ENCODE measurements around the gene IER5.
"Not testable (repeated sequence)": the region's sequence is repeated elsewhere in the genome, so short reads cannot be mapped to it uniquely, and the experiment has no call there.

IER5 gene

DNA sequence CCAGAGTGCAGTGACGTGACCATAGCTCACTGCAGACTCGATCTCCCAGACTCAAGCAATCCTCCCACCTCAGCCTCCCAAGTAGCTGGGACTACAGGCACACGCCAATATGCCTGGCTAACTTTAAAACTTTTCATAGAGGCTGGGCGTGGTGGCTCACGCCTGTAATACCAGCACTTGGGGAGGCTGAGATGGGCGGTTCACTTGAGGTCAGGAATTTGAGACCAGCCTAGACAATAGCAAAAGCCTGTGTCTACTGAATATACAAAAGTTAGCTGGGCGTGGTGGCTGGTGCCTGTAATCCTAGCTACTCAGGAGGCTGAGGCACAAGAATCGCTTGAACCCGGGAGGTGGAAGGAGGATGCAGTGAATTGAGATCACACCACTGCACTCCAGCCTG, 27.5 kb downstream of the IER5 start:
- not testable (repeated sequence) for DNase-seq

DNA sequence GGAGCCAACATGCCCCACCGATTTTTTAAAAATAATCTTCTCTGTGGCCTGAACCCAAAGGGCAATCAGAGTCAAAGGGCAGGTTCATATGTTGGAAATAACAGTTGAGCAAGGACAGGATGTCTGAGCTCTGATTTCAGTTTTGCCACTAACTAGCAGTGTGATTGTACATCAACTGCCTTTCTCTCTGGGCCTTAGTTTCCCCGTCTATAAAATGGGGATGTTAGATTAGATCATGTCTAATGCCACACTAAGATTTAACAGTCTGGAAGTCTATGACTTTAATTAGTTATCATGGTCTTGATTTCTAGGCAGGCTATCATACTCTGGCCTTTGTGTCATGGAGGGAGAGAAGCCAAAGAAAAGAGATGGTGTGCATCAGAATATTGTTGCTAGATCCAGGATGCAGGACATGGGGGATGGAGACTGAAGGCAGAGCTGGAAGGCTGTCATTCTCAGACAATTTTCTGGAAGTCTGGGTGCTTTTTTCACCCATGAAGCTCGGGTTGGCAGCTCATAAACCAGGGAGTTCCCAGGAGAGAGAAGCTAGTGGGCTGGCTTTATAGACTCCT, 28.4 kb downstream of the IER5 start:
- DNase-seq: no peak

DNA sequence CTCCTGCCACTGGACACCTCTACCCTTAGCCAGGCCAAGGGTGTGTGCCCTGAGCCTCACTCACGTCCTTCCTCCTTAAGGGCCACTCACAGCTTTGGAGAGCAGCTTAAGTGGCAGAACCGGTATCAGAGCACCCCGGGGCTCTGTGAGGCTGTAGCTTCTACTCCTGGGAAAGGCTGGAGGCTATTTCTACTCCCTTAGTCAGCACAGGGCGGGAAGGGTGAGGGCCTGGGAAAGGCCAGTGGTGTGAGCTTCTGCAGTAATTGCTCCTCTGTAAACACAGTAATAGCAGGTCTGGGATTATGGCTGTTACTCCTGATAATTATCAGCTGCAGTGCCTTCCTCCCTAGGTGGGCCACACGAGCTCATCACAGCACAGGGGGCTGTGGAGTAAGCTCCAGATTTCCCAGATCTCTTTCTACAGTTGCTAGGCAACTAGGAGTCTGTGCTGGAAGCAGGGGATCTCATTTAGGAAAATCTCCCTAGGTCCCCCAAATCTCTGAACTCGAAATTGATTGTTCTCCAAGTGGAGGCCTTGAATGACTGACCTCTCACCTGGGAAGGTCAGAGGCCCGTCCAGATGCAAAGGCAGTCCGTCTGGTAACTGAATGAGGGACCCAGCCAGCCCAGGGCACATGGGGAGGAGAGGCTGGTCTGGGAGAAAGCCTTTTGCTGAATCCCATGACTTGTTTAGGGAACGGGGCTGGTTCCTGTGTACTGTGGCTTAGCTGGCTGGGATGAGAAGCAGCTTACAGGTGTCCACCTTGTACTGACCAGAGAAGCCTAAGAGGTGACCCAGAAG, 29.3 kb downstream of the IER5 start:
- DNase-seq: no peak

DNA sequence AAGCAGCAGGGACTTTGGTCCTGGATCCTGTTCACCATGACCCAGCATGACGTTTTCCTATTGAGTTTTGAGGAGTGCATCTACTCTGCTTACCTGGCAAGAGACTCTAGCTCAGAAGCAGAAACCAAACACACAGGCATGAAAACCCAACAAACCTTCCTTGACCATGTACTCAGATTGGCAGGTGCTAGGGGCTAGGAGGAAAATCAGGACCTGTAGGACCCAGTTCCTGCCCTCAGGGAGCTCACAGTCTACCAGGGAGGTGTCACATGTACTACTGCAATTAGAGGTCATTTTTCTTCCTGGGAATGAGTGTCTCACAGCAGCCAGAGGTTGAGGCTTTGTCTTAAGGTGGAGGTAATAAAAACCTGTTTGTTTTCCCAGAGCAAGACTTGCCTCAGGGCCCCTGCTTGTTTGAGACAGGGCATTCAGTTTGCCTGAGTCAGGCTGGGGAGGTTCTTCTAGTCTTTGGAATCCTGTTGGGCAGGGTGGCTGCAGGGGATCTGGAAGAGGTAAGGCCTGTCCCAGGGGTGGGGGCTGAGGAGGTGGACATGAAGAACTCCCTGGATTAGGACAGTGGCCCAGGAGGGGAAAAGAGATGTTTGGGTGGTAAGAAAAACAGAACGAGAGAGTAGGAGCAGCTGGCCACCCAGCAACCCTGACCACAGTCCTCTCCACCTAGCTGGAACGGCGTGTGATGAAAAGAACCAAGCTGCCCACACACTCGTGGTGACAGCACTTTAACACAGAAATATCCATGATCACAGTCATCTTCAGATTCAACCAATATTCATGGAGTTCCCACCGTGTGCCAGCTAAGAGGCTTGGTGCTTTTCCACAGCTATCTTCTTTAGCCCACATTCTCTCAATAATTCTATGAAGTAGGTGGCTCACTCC, 30.8 kb downstream of the IER5 start:
- no peak for DNase-seq

DNA sequence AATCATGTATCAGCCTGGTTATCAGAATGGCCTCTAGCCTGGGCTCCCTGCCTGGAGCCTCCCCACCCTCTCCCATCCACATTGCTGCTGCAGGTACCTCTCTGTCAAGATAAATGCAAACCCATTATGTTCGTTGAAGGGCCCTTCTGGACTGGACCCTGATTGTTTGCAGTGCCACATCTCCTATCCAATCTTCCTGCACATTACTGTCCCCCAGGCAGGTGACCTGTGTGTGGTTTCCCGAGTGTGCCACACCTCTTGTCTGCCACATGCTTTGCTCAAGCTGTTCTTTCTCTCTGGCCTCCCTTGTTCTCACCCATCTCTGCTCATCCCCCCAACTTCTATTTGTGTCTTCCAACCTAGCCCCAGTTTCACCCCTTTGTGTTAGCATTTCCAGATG, 32.4 kb downstream of the IER5 start:
- DNase-seq: no peak

DNA sequence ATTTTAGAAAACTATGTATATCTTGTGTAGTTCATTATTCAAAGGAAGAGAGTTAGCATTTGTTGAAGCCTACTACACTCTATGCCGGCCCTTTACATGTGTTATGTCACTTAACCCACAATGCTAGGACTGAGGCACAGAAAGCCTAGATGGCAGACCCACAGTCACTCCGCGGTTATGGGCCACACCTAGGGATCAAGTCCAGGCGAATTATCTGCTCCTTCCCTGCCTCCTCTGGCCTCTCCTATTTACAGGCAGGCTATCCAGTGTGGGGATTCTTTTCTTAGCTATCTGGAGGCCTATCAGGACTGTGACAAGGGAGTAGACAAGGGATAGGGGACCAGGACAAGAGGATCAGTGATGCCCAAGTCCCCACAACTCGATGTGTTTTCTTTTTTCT, 33.0 kb downstream of the IER5 start:
- no peak for DNase-seq

DNA sequence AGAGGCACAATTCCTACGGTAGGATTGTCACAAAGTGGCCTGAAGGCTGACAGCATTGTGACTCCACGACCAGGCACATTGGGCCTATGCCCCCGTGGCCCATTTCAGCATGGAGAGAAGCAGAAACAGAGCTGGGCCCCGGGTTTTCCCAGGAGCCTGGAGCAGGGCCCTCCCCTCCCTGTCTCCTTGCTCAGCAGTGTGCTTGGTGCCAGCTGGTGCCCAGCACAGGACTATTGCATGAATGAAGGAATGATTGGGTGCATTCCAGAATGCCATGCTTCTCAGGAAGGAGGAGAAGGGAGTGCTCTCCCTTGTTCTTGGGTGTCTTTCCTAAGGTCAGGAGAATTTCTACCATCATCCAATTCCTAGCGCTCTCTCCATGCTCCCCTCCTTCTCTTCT, 33.7 kb downstream of the IER5 start:
- no peak for DNase-seq

DNA sequence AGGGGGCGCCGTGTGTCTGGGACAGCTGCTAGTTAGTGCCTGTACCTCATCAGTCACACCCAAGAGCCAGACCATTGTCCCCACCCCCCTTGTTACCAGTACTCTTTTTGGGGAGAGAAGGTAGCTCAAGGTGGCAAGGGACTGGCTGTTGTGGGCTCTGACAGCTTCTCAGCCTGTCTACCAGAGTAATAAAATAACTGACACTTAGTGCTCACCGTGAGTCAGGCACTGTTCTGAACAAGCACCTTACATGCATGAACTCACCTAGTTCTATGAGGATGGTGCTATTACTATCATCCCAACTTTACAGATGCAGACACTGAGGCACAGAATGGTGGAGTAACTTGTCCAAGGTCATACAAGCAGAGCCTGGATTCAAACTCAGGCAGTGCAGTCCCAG, 34.7 kb downstream of the IER5 start:
- DNase-seq: no peak

DNA sequence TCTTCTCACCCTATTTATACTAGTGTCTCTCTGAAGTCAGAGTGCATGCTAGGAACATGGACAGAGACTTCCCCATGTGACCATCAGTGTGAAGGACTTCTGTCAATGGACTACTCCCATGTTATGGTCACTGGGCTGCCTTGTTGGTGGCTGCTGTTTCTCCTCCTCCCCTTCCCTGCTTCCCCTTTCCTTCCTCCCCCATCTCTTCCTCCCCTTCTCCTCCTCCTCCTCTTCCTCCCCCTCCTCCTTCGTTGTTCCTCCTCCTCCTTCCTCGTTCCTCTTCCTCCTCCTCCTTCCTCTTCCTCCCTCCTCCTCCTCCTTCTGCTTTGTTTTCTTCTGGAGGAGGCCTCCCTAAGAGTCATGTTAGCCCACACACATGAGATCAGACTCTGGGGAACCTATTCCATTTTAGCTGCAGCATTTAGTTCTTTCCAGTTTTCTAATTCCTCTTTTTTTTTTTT, 35.8 kb downstream of the IER5 start:
- DNase-seq: no peak

DNA sequence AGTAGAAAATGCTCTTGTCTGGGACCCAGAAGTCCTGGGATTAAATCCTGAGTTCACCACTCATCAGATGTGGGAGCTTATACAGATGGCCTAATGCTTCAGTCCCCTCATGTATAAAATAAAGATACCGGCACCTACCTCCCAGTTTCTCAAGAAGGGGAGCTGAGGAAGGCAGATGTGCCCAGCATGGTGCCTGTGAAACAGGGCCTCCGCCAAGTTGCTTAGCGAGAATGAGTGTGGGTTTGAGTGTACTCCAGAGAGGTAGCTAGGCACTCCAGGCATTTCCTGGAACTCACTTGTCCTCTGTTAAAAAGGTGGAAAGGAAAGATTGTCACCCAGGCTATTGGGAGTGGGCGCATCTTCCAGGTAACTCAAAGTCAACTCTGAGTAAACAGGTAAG, 37.8 kb downstream of the IER5 start:
- DNase-seq: no peak

DNA sequence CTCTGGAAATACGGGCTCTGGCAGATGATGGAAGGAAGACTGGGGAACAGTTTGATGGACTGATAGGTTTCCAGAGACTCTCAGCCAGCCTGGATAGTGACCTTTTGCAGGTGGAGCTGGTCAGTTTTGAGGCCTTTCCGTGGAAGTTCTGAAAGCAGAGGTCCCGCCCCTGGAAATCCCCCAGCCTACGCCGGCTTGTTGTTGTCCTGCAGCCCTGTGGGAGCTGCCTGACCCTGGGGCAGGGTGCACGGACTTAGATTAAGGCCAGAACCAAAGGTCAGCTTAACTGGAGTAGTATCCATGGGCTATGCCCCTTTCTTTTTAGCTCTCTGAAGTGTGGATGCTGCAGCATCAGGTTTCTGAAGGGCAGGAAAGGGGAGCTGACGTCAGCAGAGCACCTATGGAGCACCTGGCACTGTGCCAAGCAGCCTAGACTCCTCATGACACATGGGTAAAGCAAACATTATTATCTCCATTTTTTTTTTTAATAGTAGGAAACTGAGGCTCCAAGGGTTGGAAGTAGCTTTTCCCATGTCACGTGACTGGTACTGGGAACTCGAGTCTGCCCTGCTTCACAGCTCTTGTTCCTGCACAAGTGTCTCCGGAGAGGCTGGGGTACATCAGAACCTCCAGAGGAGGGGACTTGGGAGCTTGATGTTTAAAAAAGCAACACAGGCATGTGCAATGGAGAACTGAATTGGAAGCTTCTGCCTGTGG, 38.5 kb downstream of the IER5 start:
- DNase-seq: no peak

DNA sequence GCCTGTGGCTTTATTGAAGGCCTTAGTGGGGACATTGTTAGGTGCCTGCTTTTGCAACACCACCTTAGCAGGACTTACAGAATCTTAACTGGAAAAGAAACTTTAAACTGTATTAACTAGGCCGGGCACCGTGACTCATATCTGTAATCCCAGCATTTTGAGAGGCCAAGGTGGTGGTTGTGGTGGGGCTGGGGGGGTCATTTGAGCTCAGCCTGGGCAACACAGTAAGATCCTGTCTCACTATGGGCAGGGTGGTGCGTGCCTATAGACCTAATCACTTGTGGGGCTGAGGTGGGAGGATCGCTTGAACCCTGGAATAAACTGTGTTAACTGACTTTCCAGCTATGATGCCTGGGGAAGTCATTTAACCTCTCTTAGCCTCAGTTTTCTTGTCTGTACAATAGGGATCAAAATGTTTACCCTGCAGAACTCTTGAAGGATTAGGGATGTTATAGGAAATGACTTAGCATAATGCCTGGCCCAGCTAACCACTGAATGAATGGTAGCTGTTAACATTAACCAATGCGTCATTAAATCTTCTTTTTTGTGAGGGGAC, 39.5 kb downstream of the IER5 start:
- no peak for DNase-seq

DNA sequence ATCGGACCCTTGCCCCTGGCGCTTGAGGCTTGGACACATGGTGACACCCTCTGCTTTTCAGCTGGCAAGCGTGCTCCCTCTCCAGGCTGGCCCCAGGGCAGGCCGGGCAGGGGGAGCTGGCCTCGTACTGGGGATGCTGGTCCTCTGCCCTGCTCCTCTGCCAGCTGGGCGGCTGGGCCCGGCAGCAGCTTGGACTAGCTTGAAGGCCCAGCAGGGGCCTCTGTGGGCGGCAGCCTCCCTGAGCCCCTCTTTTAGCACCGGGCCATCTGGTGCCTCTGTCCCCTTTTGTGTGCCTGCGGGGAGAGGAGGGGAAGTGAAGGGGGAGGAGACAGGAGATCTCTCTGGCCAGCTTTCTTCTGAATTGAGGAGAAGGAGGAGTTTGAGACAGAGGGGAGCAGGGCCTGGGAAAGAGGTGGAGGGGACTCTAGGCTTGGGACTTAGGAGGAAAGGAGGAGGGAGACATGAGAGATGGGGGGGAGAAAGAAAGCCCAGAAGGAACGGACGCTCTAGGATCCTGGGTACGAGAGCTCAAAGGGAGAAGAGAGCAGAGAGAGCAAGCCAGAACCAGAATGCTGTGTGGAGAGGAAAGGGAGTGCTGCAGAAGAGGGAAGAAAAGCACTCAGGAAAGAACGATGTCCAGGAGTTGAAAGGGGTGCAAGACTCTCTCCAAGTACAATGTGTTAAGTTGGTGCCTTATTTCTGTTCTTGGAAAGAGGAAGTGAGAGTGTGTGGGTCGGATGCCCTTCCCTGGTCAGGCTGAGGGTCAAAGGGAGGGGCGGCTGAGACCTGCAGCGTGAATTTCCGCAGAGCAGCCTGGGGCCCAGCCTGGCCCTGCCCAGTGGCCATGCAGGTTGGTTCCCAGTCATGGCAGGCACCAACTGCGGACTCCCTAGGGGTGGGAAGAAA, 40.3 kb downstream of the IER5 start:
- DNase-seq: no peak

DNA sequence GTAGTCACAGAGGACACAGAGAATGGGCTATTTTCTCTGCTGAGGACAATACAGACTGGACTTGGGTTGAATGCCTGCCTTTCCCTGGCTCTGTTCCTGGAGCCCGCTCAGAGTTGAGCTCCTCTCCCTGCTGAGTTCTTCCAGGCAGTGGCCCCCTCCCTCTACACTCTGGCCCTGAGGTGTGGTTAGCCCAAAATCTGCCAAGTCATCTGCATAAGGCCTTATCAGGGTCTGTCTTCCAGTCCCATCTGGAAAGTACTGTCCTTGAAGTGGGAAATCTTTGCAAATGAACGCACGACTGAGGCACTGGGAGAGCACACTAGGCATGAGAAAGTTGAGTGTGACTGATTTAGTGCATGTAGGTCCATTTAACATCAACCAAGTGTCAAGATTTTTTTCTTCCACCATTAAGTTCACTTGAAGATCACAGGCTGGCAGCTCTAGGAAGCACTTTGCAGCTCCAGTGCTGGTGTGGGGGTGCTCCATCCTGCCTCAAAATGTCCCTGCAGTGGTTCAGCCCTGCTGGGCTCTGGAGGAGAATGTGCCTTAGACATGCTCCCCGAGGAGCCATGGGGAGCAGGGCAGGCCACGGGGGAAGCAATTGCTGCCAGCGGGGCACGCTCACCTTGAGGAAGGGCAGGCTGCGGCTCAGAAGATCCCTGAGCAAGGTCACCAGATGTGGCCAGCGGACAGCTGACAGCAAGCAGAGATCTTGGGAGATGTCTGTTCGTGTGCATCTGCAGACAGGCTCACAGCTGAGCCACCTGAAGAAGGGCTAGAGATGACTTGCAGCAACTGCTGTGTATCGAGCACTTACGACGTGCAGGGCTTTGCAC, 41.5 kb downstream of the IER5 start:
- DNase-seq: no peak

DNA sequence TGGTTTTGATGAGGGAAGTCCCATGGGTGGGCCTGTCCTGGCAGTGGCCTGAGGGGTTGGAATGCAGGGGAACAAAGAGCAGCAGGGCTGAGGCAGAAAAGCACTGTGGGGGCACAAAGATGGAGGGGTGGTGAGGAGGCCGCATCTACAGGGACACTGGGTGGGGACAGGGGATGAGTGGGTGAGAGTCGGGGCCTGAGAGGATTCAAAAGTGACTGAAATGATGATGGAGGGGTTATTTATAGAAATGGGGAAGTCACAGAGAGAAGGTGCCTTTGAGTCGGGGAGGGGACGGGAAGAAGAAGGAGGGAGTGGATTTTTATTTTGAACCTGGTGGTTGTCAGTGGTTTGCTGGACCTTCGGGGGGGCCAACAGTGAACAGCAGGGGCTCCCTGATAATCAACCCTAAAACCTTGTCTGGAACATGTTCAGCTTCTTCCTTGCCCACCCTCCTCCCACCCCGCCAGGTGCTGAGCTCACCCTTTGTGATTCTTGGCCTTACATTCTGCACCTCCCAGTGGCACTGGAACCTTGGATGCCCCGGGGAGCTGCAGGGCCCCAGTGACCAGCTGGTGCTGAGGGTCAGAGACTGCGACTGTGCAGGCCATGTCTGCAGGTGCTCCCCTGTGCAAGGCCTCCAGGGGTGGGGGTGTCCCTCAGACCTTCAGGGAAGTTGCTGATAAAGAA, 42.9 kb downstream of the IER5 start:
- no peak for DNase-seq

DNA sequence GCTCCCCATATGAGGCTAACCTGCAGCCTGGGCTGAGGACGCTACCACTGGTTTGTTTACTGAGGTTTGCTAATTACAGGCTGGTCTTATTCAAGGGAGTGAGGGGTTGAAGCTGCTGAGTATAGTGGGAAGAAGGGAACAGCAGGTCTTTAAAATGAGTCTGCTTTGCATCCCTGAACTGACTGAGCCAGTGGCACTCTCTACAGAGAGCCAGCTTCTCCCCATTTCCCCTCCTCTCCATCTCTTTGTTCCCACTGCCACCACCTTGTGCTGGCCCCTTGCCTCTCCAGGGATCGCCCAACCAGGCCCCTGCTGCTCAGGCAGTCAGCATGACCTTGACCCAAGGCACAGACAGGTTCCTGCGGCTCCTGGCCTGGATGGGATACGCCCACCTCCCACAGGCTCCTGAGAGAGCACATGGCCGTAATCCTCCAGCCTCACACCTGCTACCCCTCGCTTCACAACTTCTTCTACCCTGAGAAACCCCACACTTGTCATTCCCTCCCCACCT, 45.0 kb downstream of the IER5 start:
- DNase-seq: no peak

DNA sequence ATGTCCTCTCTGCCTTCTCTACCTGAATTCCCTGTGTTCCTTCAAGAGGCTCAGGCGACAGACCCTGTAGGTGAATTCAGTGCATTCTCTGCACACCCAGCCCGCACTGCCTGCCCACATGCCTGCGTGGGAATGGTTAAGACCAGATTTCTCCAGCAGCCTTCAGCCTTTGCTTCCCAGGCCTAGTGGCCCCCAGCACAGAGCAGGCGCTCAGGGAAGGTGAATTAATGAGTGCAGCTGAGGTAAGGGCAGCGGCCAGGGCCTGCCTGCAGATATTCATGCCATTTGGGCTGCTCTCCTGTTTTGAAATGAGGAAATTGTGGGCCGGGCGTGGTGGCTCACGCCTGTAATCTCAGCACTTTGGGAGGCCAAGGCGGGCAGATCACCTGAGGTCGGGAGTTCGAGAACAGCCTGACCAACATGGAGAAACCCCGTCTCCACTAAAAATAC, 45.5 kb downstream of the IER5 start:
- DNase-seq: no peak

DNA sequence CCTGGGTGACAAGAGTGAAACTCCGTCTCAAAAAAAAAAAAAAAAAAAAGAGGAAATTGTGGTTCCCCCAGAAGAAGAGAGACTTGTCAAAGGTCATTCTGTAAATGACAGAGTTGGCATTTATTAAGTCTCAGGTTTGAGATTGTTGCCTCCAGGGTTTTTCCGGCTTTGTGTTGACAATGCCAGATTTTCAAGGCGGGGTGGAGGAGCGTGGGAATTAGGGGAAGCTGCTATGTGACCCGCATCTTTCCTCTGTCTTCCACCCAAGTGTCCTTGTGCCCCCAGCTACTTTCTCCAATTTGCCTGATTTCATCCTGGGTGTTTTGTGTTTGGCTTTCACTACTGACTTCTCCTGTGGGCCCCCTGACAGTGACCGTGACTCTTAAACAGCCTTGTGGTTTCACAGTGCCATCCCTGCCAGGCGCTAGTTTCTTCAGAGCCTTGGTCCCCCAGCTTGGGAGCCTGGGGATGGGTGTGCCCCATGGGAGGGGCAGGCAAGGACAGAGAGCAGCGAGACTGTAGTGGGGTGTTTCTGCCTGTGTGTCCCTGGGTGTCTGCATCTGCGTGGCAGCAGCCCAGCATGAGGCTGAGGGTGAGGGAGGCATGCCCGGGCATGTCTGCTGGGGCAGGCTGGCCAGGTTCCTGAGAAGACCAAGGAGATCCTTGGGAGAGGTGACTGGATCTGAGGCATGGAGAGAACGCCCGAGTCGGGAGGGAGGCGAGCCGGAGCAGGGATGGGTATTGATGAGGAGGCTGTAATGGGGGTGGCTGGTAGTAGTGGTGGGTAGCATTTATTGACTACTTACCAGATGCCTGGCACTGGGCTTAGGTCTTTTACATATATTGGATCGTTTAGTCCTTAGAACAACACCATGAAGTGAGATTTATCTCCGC, 46.3 kb downstream of the IER5 start:
- DNase-seq: peak; percentile 85

DNA sequence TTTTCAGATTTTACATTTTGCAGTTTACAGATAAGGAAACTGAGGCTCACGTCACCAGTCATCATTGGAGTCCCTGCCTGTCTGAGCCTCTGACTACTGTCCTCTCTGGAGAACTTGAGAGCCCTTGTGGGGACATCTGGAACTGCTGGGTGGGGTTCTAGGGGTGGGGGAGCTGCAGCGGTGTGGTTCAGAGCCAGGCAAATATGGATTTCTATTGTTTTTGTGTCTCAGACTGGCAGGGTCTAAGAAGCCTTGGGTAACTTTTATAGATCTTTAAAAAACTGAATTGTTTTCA, 46.9 kb downstream of the IER5 start:
- peak; percentile 84 for DNase-seq
